Gastrocnemius medialis (tissue), 4 donors: ENCODE data around the gene KIF7.

Source experiments
- CTCF ChIP-seq, 5 experiments: fragments of 450-650 bp in 3 of 5; fragments of 200-600 bp in 2 of 5; sonication (generic) in 2 of 5; IDR thresholded peaks in 4 of 5; conservative IDR thresholded peaks in 1 of 5; 1 replicate in 4 of 5; 2 replicates in 1 of 5; pipeline ENCODE4 v1.5.1; 2016 to 2019; ENCODE audit warnings: antibody characterized with exemption in 5 of 5, mild to moderate bottlenecking in 3 of 5, moderate library complexity in 3 of 5
- POLR2A ChIP-seq, 2 donors: fragments of 450-650 bp; IDR thresholded peaks; one replicate each; pipeline ENCODE4 v1.6.1; 2017; ENCODE audit warnings: antibody characterized with exemption in 2 of 2, mild to moderate bottlenecking in 2 of 2, moderate library complexity in 2 of 2

- TF ChIP-seq CTCF (IDR thresholded peaks at IDR 0.05 in 4 of 5, conservative IDR thresholded peaks at IDR 0.05 in 1 of 5) (no peak), POLR2A (IDR thresholded peaks at IDR 0.05) (no peak)
Measured at GRCh38 chr15:89695198-89695597, 39.9 kb upstream of the KIF7 start.
